Loucy (cell line): ENCODE measurements around the gene ZG16.

Experiments
- H2AFZ ChIP-seq: fragments of 200-600 bp; sonication (generic); 2 replicates; pipeline ENCODE4 v1.6.0; 2016; ENCODE audit warnings: antibody characterized with exemption, mild to moderate bottlenecking, low read length, moderate library complexity
- H3F3A ChIP-seq: fragments of 200-600 bp; 2 replicates; pipeline ENCODE4 v1.6.0; 2016; ENCODE audit warnings: antibody characterized with exemption, low read depth, mild to moderate bottlenecking
- H3K27me3 ChIP-seq: fragments of 200-600 bp; sonication (generic); 2 replicates; pipeline ENCODE4 v1.6.1; 2014; ENCODE audit warnings: low read length, mild to moderate bottlenecking; ENCODE audit not compliant: insufficient read depth, poor library complexity, severe bottlenecking
- H3K36me3 ChIP-seq: fragments of 200-600 bp; sonication (generic); 2 replicates; pipeline ENCODE4 v1.6.1; 2016; ENCODE audit warnings: low read length; ENCODE audit not compliant: insufficient read depth
- H3K4me1 ChIP-seq: fragments of 200-600 bp; sonication (generic); 2 replicates; pipeline ENCODE4 v1.5.1; 2014; ENCODE audit warnings: low read length, mild to moderate bottlenecking; ENCODE audit not compliant: insufficient read depth, poor library complexity, severe bottlenecking
- H3K4me2 ChIP-seq: fragments of 200-600 bp; sonication (generic); 2 replicates; pipeline ENCODE4 v1.6.0; 2014; ENCODE audit warnings: antibody characterized with exemption, low read length, low read depth, mild to moderate bottlenecking; ENCODE audit not compliant: poor library complexity, severe bottlenecking
- H3K4me3 ChIP-seq: fragments of 200-600 bp; sonication (generic); 2 replicates; pipeline ENCODE4 v1.5.1; 2014; ENCODE audit warnings: low read length, mild to moderate bottlenecking, mixed read lengths; ENCODE audit not compliant: poor library complexity, severe bottlenecking
- H3K79me2 ChIP-seq: fragments of 200-600 bp; sonication (generic); 2 replicates; pipeline ENCODE4 v1.6.1; 2014; ENCODE audit warnings: low read length; ENCODE audit not compliant: insufficient read depth
- H3K9ac ChIP-seq: fragments of 200-600 bp; sonication (generic); 2 replicates; pipeline ENCODE4 v1.6.0; 2014; ENCODE audit warnings: mild to moderate bottlenecking, low read depth, low read length, moderate library complexity; ENCODE audit not compliant: poor library complexity, severe bottlenecking
- H3K9me2 ChIP-seq: fragments of 200-600 bp; sonication (generic); replicated peaks from 2 replicates; pipeline ENCODE4 v1.6.1; 2016; ENCODE audit warnings: low read depth, low read length, mixed read lengths
- H3K9me3 ChIP-seq: fragments of 200-600 bp; sonication (generic); 2 replicates; pipeline ENCODE4 v1.6.1; 2014; ENCODE audit warnings: mild to moderate bottlenecking, antibody characterized with exemption, low read length, low read depth; ENCODE audit not compliant: insufficient read depth
- H4K20me1 ChIP-seq: fragments of 200-600 bp; sonication (generic); 2 replicates; pipeline ENCODE4 v1.6.0; 2014; ENCODE audit warnings: antibody characterized with exemption, low read length, mild to moderate bottlenecking; ENCODE audit not compliant: insufficient read depth, poor library complexity, severe bottlenecking
- CTCF ChIP-seq: fragments of 200-600 bp; sonication (generic); conservative IDR thresholded peaks from 2 replicates; pipeline ENCODE4 v1.5.1; 2014; ENCODE audit warnings: mild to moderate bottlenecking, antibody characterized with exemption, low read length
- EZH2phosphoT487 ChIP-seq: fragments of 200-600 bp; IDR thresholded peaks from 2 replicates; pipeline ENCODE4 v1.6.1; 2018; ENCODE audit warnings: antibody characterized with exemption, mild to moderate bottlenecking, moderate library complexity, borderline replicate concordance

The ZG16 gene

GRCh38 chr16:29815793-29816693 is 38.0 kb downstream of the ZG16 start, which contains the start of gene PAGR1:
Gene PAGR1 (plus strand): TSS chr16:29816152. CDS start chr16:29816526, 374 bp downstream.
- peaks cover 37% of the 10 kb centered on the region for H3K79me2 ChIP-seq
- peak within 1 kb of the TSS; percentile 82 for H2AFZ ChIP-seq
- peaks cover 4% of the 10 kb centered on the region; the same call in 1 of the 2 replicates for H3F3A ChIP-seq
- peak within 1 kb of the TSS; percentile 93 for H3K4me3 ChIP-seq
- peaks cover 2% of the 10 kb centered on the region; the same call in 1 of the 2 replicates for H3K36me3 ChIP-seq
- peak; percentile 82 for TF ChIP-seq CTCF
- TF ChIP-seq EZH2phosphoT487 = no peak
- no peaks in the 10 kb centered on the region for H3K9me3 ChIP-seq
- peak within 1 kb of the TSS; percentile 86 for H3K9ac ChIP-seq
- H3K4me1 ChIP-seq = peaks cover 51% of the 10 kb centered on the region
- no peaks in the 10 kb centered on the region for H3K27me3 ChIP-seq
- H3K9me2 ChIP-seq = no peaks in the 10 kb centered on the region
- H4K20me1 ChIP-seq = peaks cover 19% of the 10 kb centered on the region
- peak within 1 kb of the TSS; percentile 97 for H3K4me2 ChIP-seq

- Histone ChIP-seq H3K9ac (peak overlapping the region; percentile 86), H4K20me1 (peaks cover 15% of the 10 kb centered on the region), H3K4me3 (peak overlapping the region; percentile 93), H3F3A (peaks cover 4% of the 10 kb centered on the region; the same call in 1 of the 2 replicates), H3K4me2 (peak overlapping the region; percentile 97), H3K9me2 (no peaks in the 10 kb centered on the region), H3K27me3 (no peaks in the 10 kb centered on the region), H3K9me3 (no peaks in the 10 kb centered on the region), H3K4me1 (peaks cover 48% of the 10 kb centered on the region), H3K79me2 (peaks cover 34% of the 10 kb centered on the region), H2AFZ (peak overlapping the region; percentile 82), H3K36me3 (no peaks in the 10 kb centered on the region; the same call in 1 of the 2 replicates)
- no peak for TF ChIP-seq EZH2phosphoT487
- 0 out of 2 replicates have a peak, but pooled peaks have one; percentile 25 for TF ChIP-seq CTCF
These were observed 38.8 kb downstream of the ZG16 start for GRCh38 chr16:29816694-29817441.

GRCh38 chr16:29818082-29818481 is 40.0 kb downstream of the ZG16 start:
- Histone ChIP-seq H3K4me2 (peak overlapping the region; percentile 97), H3K79me2 (peaks cover 34% of the 10 kb centered on the region), H3K9me2 (no peaks in the 10 kb centered on the region), H4K20me1 (peaks cover 15% of the 10 kb centered on the region), H3K27me3 (no peaks in the 10 kb centered on the region), H3K9me3 (no peaks in the 10 kb centered on the region), H3K9ac (peak overlapping the region; percentile 86), H3F3A (peaks cover 4% of the 10 kb centered on the region; the same call in 1 of the 2 replicates), H2AFZ (no peak overlapping the region), H3K36me3 (no peaks in the 10 kb centered on the region; the same call in 1 of the 2 replicates), H3K4me1 (peaks cover 44% of the 10 kb centered on the region), H3K4me3 (peak overlapping the region; percentile 93)
- TF ChIP-seq EZH2phosphoT487 (no peak), CTCF (no peak)
